Femur (tissue), 1 donor: ENCODE measurements around the gene SPANXA1.
"Not testable (repeated sequence)": the region's sequence is repeated elsewhere in the genome, so short reads cannot be mapped to it uniquely, and the experiment has no call there.

Source experiments
- DNase-seq: peaks from one replicate; pipeline ENCODE4 v3.0.0-alpha.2; 2017

Gene SPANXA1

GRCh38 chrX:141584638-141585037 lies at the start of gene SPANXA1:
TSS of gene SPANXA1 (minus strand) at chrX:141584738. CDS start at chrX:141584678, 60 bp downstream.
- not testable (repeated sequence) for DNase-seq

- no peak for DNase-seq
These were observed 47.6 kb upstream of the SPANXA1 start for GRCh38 chrX:141632124-141632523.

GRCh38 chrX:141619336-141619735 lies 34.8 kb upstream of the SPANXA1 start:
- no peak for DNase-seq

- DNase-seq, result no peak
These were observed 24.6 kb upstream of the SPANXA1 start for GRCh38 chrX:141609111-141609510.

GRCh38 chrX:141589408-141589807 lies 4.9 kb upstream of the SPANXA1 start, which contains the start of gene SPANXA2:
TSS of gene SPANXA2 (plus strand) at chrX:141589708. CDS start at chrX:141589768, 60 bp downstream.
- DNase-seq, result not testable (repeated sequence)

GRCh38 chrX:141542551-141542950 lies 42.0 kb downstream of the SPANXA1 start:
- not testable (repeated sequence) for DNase-seq
